OCI-LY3 (cell line): Measurements from ENCODE around the gene RGS19.

Source experiments
- H2AFZ ChIP-seq: fragments of 200-600, 300-600 bp; shearing (Covaris generic); 2 replicates; pipeline ENCODE4 v1.6.0; 2014; ENCODE audit warnings: antibody characterized with exemption, low read depth, low read length
- H3K27ac ChIP-seq: fragments of 200-600, 300-600 bp; sonication (generic); 2 replicates; pipeline ENCODE4 v1.5.1; 2014; ENCODE audit warnings: mild to moderate bottlenecking, low read length, moderate library complexity, mixed read lengths
- H3K27me3 ChIP-seq: fragments of 200-600, 300-600 bp; sonication (generic); 2 replicates; pipeline ENCODE4 v1.6.1; 2014; ENCODE audit warnings: low read depth, low read length, mixed read lengths
- H3K36me3 ChIP-seq: fragments of 200-600, 300-600 bp; sonication (generic); replicated peaks from 2 replicates; pipeline ENCODE3; 2014; ENCODE audit warnings: low read depth, low read length, mixed read lengths
- H3K4me1 ChIP-seq: fragments of 300-600, 200-600 bp; sonication (generic); 2 replicates; pipeline ENCODE4 v1.6.1; 2014; ENCODE audit warnings: low read length, mixed read lengths
- H3K4me2 ChIP-seq: fragments of 200-600, 300-600 bp; sonication (generic); 2 replicates; pipeline ENCODE4 v1.6.1; 2014; ENCODE audit warnings: low read length, mixed read lengths
- H3K4me3 ChIP-seq: fragments of 300-600, 200-600 bp; sonication (generic); 2 replicates; pipeline ENCODE4 v1.5.1; 2014; ENCODE audit warnings: antibody characterized with exemption, mild to moderate bottlenecking, low read length, moderate library complexity
- H3K79me2 ChIP-seq: fragments of 300-600, 200-600 bp; shearing (Covaris generic); 2 replicates; pipeline ENCODE4 v1.6.1; 2014; ENCODE audit warnings: mild to moderate bottlenecking, low read length, mixed read lengths
- H3K9ac ChIP-seq: fragments of 300-600, 200-600 bp; shearing (Covaris generic); 2 replicates; pipeline ENCODE4 v1.6.0; 2014; ENCODE audit warnings: mild to moderate bottlenecking, low read length, moderate library complexity
- H3K9me3 ChIP-seq: fragments of 200-600, 300-600 bp; shearing (Covaris generic); 2 replicates; pipeline ENCODE4 v1.6.1; 2014; ENCODE audit warnings: low read length, mixed read lengths; ENCODE audit not compliant: insufficient read depth
- H4K20me1 ChIP-seq: fragments of 200-600, 300-600 bp; sonication (generic); 2 replicates; pipeline ENCODE4 v1.6.1; 2016; ENCODE audit warnings: low read length, mixed read lengths; ENCODE audit not compliant: insufficient read depth
- CTCF ChIP-seq: fragments of 200-600, 300-600 bp; sonication (generic); IDR thresholded peaks from 2 replicates; pipeline ENCODE4 v1.5.1; 2014; ENCODE audit warnings: antibody characterized with exemption, low read length, low read depth
- EZH2phosphoT487 ChIP-seq: fragments of 200-600 bp; shearing (Covaris generic); IDR thresholded peaks from 2 replicates; pipeline ENCODE4 v1.6.1; 2018; ENCODE audit warnings: antibody characterized with exemption, mixed run types, low read depth

Gene RGS19

GRCh38 chr20:64105846-64106434 lies 26.6 kb upstream of the RGS19 start:
- no peak overlapping the region for H2AFZ ChIP-seq
- TF ChIP-seq EZH2phosphoT487 = no peak
- no peak for TF ChIP-seq CTCF
- peaks cover 20% of the 10 kb centered on the region for H3K4me1 ChIP-seq
- H3K9me3 ChIP-seq = no peaks in the 10 kb centered on the region
- H3K4me2 ChIP-seq = no peak overlapping the region
- no peaks in the 10 kb centered on the region for H3K36me3 ChIP-seq
- H3K27ac ChIP-seq = no peak overlapping the region
- no peak overlapping the region for H3K9ac ChIP-seq
- no peaks in the 10 kb centered on the region for H4K20me1 ChIP-seq
- no peaks in the 10 kb centered on the region for H3K79me2 ChIP-seq
- H3K27me3 ChIP-seq = peaks cover 11% of the 10 kb centered on the region
- no peak overlapping the region for H3K4me3 ChIP-seq

- peaks cover 18% of the 10 kb centered on the region for H3K27me3 ChIP-seq
- peaks cover 31% of the 10 kb centered on the region for H3K4me1 ChIP-seq
- TF ChIP-seq EZH2phosphoT487 = no peak
- no peak for TF ChIP-seq CTCF
- no peak overlapping the region for H3K4me2 ChIP-seq
- no peak overlapping the region for H2AFZ ChIP-seq
- no peaks in the 10 kb centered on the region for H3K36me3 ChIP-seq
- no peak overlapping the region for H3K9ac ChIP-seq
- H3K79me2 ChIP-seq = no peaks in the 10 kb centered on the region
- no peak overlapping the region for H3K4me3 ChIP-seq
- H3K27ac ChIP-seq = no peak overlapping the region
- H4K20me1 ChIP-seq = no peaks in the 10 kb centered on the region
- no peaks in the 10 kb centered on the region for H3K9me3 ChIP-seq
These were observed 25.5 kb upstream of the RGS19 start for GRCh38 chr20:64104667-64105451.

GRCh38 chr20:64103871-64104666 lies 24.8 kb upstream of the RGS19 start:
- Histone ChIP-seq H3K4me3 (no peak overlapping the region), H2AFZ (no peak overlapping the region), H3K36me3 (no peaks in the 10 kb centered on the region), H3K9me3 (no peaks in the 10 kb centered on the region), H4K20me1 (no peaks in the 10 kb centered on the region), H3K27me3 (peaks cover 18% of the 10 kb centered on the region), H3K79me2 (no peaks in the 10 kb centered on the region), H3K4me2 (no peak overlapping the region), H3K27ac (no peak overlapping the region), H3K4me1 (peaks cover 35% of the 10 kb centered on the region), H3K9ac (no peak overlapping the region)
- TF ChIP-seq EZH2phosphoT487 (no peak), CTCF (no peak)
